HG02870 (cell line): ENCODE data around the gene NOTCH1.

ENCODE experiments used
- ATAC-seq: cut with Tn5 transposase; IDR thresholded peaks from one replicate; pipeline ENCODE4 v1.9.1; 2021; ENCODE audit warnings: mild to moderate bottlenecking, moderate library complexity; ENCODE audit not compliant: unreplicated experiment

The NOTCH1 gene

GRCh38 chr9:136518623-136519022 lies 27.2 kb downstream of the NOTCH1 start:
- ATAC-seq, result no peak

GRCh38 chr9:136517950-136518349 lies 27.9 kb downstream of the NOTCH1 start:
- ATAC-seq, result no peak

- ATAC-seq, result no peak
These were observed 28.7 kb downstream of the NOTCH1 start for GRCh38 chr9:136517012-136517743.

- no peak for ATAC-seq
These were observed 29.6 kb downstream of the NOTCH1 start for GRCh38 chr9:136516191-136516654.

GRCh38 chr9:136515276-136515675 lies 30.6 kb downstream of the NOTCH1 start:
- no peak for ATAC-seq

- no peak for ATAC-seq
These were observed 31.7 kb downstream of the NOTCH1 start for GRCh38 chr9:136514022-136514714.

GRCh38 chr9:136513191-136513590 lies 32.7 kb downstream of the NOTCH1 start:
- no peak for ATAC-seq

- ATAC-seq, result no peak
These were observed 33.2 kb downstream of the NOTCH1 start for GRCh38 chr9:136512651-136513071.

GRCh38 chr9:136511670-136512592 lies 33.9 kb downstream of the NOTCH1 start:
- no peak for ATAC-seq

- ATAC-seq, result no peak
These were observed 34.6 kb downstream of the NOTCH1 start for GRCh38 chr9:136511144-136511669.

- no peak for ATAC-seq
These were observed 35.3 kb downstream of the NOTCH1 start for GRCh38 chr9:136510561-136510960.

GRCh38 chr9:136509549-136509948 lies 36.3 kb downstream of the NOTCH1 start:
- no peak for ATAC-seq

- no peak for ATAC-seq
These were observed 36.9 kb downstream of the NOTCH1 start for GRCh38 chr9:136508729-136509500.

GRCh38 chr9:136507992-136508375 lies 37.9 kb downstream of the NOTCH1 start:
- no peak for ATAC-seq

- no peak for ATAC-seq
These were observed 38.4 kb downstream of the NOTCH1 start for GRCh38 chr9:136507221-136507991.

GRCh38 chr9:136506425-136506824 lies 39.4 kb downstream of the NOTCH1 start:
- no peak for ATAC-seq

GRCh38 chr9:136505406-136506403 lies 40.1 kb downstream of the NOTCH1 start:
- no peak for ATAC-seq
